CD4-positive, alpha-beta T cell treated with Interleukin-6 at 100 ng/mL for 8 hours (primary cell): ENCODE data around the gene PTPRG.
"Not testable (repeated sequence)": the region's sequence is repeated elsewhere in the genome, so short reads cannot be mapped to it uniquely, and the experiment has no call there.

Experiments used
- DNase-seq: peaks from one replicate; pipeline ENCODE4 v3.0.0-alpha.2; 2020; ENCODE audit warnings: mixed read lengths, low spot score

PTPRG gene

DNA sequence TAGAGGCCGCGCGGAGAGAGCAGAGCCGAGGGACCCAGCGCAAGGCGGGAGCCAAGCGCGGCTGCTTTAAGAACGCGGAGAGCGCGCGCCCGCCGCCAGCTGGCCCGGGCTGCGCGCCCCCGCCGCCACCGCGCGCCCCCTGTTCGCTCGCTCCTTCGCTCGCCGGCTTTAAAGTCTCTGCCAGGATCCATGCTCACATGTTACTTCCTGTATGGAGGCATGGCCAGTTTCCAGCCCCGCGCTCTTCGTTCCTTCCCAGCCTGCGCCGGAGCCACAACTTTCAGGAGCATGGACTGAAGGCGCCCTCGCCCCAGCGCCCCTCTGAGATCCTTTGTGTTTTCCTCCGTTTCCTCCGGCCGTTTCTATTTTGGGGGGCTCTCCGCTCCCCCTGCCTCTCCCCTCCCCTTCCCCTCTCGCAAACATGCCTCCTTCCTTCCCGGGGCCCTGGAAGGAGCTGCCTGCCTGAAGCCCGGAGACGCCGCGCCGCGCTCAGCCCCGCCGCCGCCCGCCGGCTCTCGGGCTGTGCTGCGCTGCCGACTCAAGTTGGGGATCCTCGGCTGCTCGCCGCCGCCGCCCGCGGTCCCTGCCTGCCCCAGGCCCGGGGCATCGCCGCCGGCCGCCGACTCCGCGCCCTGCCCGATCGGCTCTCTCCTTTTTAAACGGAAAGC is at the start of gene PTPRG:
TSS of gene PTPRG (plus strand) at position 198 of the 668 bp plus-strand sequence. CDS start 717 bp downstream, outside the sequence.
- DNase-seq, result no peak

DNA sequence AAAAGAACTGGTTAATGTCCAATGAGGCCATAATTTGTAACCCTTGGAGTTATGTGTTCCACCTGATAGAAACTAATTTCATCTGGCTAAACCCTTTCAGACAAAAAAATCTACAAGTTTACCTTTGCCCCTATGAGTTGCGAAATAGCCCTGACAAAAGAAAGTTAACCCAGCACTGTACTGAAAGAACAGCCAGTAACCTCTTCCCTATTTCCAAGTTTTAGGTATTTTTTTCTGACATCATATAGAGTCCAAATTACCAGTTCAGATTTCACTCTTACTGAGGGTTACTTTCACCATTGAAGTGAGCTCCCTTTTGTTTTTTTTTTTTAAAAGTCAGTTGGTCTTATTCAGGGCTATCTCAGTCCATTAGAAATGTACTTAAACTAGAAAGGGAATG is 42.8 kb upstream of the PTPRG start:
- no peak for DNase-seq

DNA sequence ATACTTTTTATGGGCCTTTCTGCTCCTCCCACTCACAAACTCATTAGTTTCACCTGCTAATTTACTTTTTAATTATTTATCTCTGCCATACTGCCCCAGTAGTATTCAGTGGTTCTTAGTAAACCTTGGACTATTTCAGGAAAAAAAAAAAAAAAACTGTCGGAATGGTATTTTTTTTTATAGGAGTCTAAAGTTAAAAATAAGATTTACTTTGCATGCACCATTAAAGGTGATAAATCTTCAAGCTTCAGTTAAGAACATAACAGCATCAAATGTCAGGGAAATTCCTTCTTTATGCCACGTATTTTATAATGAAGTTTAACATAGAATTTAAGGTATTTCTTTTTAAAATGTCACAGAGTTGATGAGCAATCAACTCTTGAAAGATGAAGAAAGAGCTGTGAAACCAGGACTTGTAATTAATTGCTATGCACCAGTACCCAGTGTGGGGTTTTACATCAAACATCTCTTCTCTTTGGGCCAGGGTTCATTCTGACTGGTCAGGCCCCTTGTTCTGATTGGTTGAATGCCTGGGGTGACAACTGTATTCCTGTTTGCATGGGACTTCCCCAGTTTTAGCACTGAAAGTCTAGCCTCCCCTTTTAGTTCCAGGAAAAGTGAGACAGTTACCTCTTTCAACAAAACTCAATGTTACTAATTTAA is 40.3 kb upstream of the PTPRG start:
- no peak for DNase-seq

DNA sequence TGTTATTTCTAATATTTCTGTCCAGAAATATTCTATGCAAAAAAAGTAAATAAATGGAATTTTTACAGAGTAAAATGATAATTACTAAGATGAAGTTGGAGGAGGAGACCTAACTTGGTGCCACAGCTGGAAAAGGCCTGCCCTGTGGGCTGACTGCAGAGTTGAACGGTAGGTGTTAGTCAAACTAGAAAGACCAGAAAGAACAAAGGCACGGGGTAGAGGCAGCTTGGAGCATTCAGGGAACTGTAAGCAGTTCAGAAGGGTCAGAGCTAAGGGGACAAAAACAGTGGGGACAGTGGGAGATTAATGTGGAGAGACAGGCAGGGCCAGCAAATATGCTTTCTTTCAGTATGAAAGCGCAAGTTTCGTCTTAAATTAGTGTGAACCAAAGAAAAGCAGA is 39.3 kb upstream of the PTPRG start:
- DNase-seq, result no peak

DNA sequence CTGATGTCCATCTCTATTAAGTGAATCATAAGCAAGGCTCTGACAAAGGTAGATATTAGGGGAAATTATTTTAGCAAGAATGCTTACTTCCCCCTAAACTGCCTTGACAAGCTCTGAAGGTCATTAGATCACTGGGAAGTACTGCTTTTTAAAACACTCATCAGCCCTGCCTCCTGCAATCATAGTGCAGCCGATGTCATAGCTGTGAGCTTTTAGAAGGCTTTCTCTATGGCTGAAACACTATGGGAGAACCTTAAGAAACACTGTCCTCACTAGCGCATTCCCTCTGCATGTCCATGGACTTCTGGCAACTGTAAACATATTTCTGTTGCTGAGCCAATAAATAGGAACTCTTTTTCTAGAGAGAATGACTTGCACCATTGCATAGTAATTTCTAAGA is 38.7 kb upstream of the PTPRG start:
- DNase-seq, result no peak

DNA sequence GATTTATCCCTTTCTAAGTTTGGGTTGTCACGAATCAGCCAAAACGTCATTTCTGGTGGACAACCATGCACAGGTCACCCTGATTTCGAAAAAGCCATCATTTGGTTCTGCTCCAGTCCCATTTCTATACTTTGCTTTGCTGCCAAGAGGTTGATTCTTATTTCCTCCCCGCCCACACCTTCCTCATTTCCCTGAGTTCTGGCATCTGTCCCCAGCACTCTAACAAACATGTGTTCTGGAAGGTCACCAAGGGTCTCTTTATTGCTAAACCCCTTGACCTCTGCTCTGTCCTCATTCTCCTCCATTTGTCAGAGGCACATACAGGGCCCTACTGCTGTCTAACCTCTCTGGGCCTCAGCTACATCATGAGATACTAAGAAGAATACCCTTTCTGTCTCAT is 36.4 kb upstream of the PTPRG start:
- DNase-seq, result no peak

DNA sequence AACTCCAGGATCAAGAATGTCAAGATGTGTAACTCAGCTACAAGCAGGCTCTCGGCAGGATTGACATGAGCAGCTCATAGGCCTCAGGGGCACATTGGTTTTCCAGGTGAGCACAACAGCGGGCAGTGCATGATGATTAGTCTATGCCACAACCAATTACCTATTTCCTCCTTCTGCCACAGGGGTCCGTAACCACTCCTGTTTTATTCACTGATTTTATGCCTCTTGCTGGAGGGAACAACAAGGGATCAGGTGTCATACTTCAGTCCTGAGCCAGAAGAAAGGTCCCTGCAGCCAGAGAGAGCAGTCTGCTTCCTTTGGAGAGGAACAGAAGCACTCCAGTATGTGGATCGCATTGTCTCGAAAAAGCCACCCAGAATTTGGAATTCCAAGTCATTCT is 35.1 kb upstream of the PTPRG start:
- DNase-seq, result no peak

DNA sequence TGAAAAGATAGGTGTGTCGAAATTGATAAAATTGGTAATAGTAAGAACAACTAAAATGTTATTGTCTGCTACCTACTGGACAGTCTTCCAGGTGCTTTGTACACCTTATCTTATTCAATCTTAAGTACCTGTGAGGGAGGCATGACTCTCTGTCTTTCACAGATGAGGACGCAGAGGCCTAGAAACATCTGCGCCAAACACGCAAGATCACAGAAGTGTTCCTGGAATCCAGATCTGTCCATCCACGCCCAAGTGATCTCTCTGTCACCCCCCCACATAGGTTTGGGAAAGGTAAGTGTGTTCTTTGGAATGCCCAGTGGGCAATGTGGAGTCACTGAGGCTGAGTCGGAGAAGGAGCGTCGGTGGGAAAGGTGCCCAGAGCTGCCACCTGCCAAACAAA is 34.4 kb upstream of the PTPRG start:
- no peak for DNase-seq

DNA sequence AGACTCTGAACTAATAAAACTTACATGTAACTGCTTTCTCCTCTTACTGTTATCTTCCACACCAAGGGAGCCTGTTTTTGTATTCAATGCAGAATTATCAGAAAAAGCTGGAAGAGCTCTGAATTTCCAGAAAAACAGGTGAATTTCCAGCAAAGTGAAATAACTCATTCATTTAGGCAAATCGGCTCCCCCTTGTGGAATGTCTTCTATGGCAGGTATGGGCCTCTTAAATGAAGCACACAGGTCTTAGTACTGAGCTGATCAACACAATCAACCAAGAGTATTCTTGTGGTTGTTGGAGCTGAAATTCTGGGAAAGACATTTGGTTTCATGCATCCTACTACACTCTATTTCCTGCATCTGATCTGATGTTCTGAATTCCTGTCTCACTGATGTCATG is 31.0 kb upstream of the PTPRG start:
- DNase-seq, result no peak

DNA sequence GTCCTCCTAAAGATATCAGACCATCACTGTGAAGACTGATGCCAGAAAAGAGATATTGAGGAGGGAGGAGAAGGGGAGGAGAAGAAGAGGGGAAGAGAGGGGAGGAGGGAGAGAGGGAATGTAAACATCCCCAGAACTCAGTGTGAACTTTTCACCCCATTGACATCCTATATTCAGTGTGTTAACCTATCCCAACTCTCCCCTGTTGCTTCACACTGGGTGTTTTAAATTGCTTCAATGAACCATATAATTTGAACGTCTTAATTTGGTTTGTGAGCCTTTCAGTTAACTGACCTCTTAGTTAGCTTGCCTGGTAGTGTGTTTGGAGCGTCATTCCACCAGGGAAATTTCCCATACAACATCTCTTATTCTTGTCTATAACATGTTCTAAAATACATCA is 29.8 kb upstream of the PTPRG start:
- no peak for DNase-seq

DNA sequence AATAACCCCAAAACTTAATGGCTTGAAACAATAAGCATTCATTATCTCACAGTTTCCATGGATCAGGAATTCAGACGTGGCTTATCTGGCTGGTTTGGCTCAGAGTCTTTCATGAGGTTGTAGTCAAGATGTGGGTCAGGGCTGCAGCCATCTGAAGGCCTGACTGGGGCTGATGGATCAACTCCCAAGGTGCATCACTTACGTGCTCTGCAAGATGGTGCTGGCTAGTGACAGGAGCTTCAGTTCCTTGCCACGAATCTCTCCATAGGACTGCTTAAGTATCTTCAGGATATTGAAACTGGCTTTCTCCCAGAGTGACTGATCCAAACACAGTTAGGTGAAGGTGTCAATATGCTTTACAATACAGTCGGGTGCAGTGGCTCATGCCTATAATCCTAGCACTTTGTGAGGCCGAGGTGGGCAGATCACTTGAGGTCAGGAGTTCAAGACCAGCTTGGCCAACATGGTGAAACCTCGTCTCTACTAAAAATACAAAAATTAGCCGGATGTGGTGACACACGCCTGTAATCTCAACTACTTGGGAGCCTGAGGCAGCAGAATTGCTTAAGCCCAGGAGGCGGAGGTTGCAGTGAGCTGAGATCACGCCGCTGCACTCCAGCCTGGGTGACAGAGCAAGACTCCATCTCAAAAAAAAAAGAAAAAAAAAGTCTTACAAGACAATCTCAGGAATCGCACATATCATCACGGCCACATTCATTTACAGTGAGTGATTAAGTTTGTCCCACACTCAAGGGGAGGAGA is 28.5 kb upstream of the PTPRG start:
- no peak for DNase-seq

DNA sequence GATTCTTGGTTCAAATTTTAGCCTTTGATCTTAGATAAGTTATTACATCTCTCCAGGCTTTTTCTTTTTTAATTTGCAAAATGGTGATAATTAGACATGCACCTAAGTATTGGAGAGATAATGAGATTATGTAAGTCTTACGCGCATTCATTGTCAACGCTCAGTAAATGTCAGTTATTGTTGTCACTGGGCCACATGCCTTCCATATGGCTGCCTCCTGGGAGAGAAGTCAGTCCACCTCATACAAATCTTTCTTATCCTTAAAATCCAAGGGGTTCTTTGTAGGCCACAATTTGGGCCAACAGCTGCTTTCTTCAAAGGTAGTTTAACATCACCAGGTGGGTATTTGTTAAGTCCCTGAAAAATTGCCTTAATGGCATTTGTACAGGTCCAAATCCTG is 25.5 kb upstream of the PTPRG start:
- no peak for DNase-seq

DNA sequence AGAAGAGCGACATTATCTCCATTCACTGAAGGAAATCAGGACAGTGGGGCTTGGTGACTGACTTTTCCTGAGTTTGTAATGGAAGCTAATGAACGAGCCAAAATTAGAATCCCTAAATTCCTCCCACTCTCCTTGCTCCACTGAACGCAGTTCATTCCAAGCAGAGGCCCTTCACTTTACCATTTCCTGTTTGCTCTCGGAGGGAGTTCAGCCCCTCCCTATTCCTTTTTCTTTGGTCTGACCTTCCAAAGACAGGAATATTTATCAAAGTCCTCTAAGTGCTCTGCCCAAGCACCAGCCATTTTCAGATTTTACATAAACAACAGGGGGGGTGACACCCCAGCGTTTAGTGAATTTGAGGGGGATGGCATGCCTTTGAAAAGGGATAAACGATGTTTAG is 24.0 kb upstream of the PTPRG start:
- no peak for DNase-seq

DNA sequence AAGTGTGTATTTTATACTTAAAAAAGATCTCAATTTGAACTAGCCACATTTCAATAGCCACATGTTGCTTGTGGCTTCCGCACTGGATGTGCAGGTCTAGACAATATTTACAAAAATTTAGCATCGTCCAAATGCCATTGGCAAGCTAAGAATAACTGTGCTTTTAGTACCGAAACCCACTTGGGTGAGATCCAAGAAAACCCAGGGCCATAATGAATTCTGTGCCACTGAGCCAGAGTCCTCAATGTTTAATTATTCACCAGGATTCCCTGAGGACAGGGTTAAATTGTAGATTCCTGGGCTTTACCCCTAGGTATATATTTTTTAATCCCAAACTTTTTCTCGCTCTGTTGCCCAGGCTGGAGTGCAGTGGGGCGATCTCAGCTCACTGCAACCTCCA is 22.9 kb upstream of the PTPRG start:
- DNase-seq, result no peak

DNA sequence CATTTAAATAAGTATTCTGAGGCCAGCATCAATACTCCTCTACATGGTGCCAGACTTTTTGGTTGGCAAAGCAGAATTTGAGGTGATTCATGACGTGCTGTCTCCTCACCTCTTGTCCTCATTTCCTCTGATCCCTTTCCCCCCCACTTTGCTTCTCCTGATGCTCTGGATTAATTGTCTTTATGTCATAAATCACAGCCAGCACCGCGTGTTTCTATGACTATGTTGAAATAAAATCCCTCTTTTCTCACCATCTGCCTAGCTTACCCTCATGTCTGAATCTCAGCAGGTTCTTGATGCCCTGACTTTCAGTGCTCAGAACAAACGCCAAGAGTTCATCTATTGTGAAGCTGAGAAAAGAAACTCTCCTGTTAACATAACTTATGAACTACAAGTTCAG is 19.7 kb upstream of the PTPRG start:
- DNase-seq, result no peak

DNA sequence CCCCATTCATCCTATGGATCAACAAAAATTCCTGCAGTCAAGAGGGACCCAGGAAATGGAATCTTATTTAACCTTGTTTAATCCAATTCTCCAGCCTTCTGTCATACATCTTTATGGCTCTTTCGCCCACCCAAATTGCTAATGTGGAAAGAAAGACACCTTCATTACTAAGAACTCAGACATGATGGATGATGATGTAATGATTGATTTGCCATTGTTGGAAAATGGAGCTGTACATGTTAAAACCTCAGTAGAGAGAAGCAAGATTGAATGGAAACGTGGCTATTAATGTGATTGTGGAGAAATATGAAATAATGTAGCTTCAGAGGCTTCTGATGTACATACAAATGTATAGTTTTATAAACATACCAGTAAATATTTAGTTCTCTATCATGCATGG is 15.7 kb upstream of the PTPRG start:
- DNase-seq, result no peak

DNA sequence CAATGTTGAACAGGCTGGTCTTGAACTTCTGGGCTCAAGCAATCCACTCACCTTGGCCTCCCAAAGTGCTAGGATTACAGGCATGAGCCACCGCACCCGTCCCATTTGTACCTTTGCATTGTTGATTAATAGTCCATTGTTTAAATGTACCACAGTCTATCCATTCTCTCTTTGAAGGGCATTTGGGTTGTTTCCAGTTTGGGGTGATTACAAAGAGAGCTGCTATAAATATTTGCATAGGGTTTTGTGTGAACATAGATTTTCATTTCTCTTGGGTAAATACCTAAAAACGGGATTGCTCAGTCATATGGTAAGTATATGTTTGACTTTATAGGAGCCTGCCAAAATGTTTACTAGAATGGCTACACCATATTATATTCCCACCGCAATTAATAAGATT is 13.7 kb upstream of the PTPRG start:
- no peak for DNase-seq

DNA sequence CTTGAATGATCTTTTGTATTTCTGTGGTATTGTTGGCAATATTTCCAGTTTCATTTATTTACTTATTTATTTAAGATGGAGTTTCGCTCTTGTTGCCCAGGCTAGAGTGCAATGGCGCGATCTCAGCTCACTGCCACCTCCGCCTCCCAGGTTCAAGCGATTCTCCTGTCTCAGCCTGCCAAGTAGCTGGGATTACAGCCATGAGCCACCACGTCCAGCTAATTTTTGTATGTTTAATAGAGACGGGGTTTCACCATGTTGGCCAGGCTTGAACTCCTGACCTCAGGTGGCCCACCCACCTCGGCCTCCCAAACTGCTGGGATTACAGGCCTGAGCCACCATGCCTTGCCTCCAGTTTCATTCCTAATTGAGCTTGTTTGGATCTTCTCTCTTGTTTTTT is 8.7 kb upstream of the PTPRG start:
- not testable (repeated sequence) for DNase-seq

DNA sequence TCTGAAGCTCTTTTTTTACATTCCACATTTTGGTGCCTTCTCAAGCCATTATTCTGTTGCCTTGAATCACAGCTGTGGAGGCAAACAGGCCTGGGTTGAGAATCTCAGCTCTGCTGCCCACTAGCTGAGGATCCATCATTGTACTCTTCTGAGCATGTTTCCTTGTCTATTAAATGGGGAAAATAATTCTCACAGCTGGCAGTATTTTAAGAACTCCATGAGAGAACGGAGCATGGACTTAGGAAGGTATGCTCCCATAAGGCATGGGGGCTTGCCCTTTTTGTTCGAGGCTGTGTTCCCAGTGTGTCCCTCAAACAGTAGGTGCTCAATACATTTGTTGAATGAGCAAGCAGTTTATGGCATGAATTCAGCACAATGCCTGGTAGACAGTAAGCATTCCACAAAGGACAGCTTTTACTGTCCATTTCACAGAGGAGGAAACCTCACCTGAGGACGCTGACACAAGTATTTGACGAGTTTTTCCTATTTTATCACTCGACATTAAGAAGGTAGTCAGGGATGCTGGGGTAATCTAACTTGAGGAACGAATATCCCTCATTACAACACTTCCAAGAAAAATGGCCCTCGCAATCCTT is 2.1 kb upstream of the PTPRG start:
- DNase-seq, result no peak

DNA sequence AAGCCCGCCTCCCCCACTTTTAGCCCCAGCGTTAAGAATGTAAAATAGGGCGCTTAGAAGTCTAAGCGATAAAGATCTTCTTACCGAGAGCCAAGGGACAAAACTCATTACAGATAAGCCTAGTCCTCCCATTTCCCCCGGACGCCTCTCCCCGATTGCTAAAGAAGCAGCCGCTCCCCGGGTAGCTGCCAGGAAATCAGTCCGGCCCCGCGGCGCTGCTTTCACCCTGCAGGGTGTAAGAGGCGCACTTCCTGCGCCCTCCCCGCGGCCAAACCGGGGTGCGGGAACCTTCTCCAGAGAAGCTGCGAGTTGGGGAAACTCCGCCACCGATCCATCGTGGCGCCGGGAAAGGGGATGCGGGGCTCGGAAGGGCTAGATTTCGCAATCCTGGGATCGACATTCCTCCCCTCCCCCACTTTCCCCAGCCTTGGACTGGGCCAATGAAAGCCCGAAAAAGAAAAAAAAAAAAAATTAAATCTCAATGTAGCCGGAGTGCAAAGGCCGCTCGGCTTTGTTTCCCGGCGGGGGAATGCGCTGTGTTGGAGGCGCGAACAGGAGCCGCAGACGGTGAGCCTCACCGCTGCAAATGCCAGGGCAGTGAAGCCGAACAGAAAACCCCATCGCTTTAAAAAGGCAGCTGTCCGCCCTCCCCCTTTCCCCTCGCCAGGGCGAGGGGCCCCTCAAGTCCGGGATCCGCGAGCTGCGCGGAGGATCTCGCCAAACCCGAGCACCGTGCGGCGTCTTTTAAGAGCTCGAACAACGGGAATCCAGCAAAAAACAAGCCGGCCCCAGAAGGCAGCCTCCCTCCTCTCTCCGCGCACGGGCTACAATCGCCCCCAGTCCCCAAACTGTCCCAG is 626 bp upstream of the PTPRG start:
- DNase-seq, result no peak

DNA sequence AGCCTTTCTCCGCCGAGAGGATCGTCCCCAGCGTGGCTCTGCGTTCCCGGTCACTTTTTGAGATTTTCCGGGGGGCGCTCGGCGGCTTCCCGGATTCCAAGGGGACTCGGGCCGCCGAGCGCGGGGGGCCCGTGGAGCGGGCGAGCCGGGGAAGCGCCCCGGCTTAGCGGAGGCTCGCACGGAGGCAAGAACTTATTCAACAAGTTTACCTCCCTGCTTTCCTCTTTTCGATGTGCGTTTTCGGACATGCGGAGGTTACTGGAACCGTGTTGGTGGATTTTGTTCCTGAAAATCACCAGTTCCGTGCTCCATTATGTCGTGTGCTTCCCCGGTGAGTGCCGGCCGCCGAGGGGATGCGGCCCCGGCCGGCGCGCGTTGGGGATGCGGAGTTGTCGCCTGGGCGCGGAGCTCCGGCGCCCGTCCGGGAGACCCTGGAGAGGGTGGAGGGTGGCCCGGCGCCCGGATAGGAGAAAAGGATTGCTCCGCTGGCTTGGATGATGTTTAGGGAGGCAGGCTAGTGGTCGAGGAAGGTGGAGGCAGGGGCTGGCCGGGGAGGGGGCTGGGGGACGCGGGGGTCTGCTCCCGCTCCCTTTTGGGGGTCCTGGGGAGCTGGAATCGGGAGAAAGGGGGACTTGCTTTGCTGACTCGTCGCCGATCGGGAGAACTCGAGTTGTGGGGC is 810 bp downstream of the PTPRG start:
- no peak for DNase-seq
